OCI-LY1 (cell line): ENCODE results near the gene NKIRAS1.

Experiments
- H2AFZ ChIP-seq: fragments of 200-600 bp; sonication (generic), shearing (Covaris generic); 2 replicates; pipeline ENCODE4 v1.6.0; 2014; ENCODE audit warnings: antibody characterized with exemption, mild to moderate bottlenecking, low read length
- H3F3A ChIP-seq: fragments of 200-600 bp; sonication (generic), shearing (Covaris generic); 2 replicates; pipeline ENCODE4 v1.6.0; 2014; ENCODE audit warnings: mild to moderate bottlenecking, antibody characterized with exemption, low read length, moderate library complexity; ENCODE audit not compliant: insufficient read depth
- H3K27ac ChIP-seq: fragments of 200-600 bp; sonication (generic); 2 replicates; pipeline ENCODE4 v1.5.1; 2014; ENCODE audit warnings: low read length, mixed run types, mild to moderate bottlenecking, low read depth; ENCODE audit not compliant: poor library complexity, severe bottlenecking
- H3K27me3 ChIP-seq: fragments of 200-600 bp; sonication (generic); 2 replicates; pipeline ENCODE4 v1.6.0; 2014; ENCODE audit warnings: antibody characterized with exemption, mild to moderate bottlenecking, low read length, moderate library complexity; ENCODE audit not compliant: insufficient read depth
- H3K36me3 ChIP-seq: fragments of 200-600 bp; sonication (generic); 2 replicates; pipeline ENCODE4 v1.6.1; 2014; ENCODE audit warnings: mild to moderate bottlenecking, antibody characterized with exemption, low read length, moderate library complexity, mixed read lengths; ENCODE audit not compliant: insufficient read depth
- H3K4me1 ChIP-seq: fragments of 200-600 bp; sonication (generic); 2 replicates; pipeline ENCODE4 v1.5.1; 2014; ENCODE audit warnings: mild to moderate bottlenecking, low read length, moderate library complexity; ENCODE audit not compliant: insufficient read depth, severe bottlenecking
- H3K4me2 ChIP-seq: fragments of 200-600 bp; sonication (generic), shearing (Covaris generic); 2 replicates; pipeline ENCODE4 v1.6.1; 2014; ENCODE audit warnings: low read length
- H3K4me3 ChIP-seq: fragments of 200-600 bp; sonication (generic); 2 replicates; pipeline ENCODE4 v1.5.1; 2014; ENCODE audit warnings: low read length, low read depth, mild to moderate bottlenecking, mixed read lengths; ENCODE audit not compliant: poor library complexity, severe bottlenecking
- H3K79me2 ChIP-seq: fragments of 200-600 bp; shearing (Covaris generic); 2 replicates; pipeline ENCODE4 v1.6.1; 2016; ENCODE audit warnings: mixed run types, low read length, mixed read lengths; ENCODE audit not compliant: insufficient read depth
- H3K9ac ChIP-seq: fragments of 200-600 bp; sonication (generic), shearing (Covaris generic); 2 replicates; pipeline ENCODE4 v1.6.1; 2014; ENCODE audit warnings: mild to moderate bottlenecking, low read length, mixed read lengths
- H3K9me2 ChIP-seq: fragments of 200-600 bp; sonication (generic), shearing (Covaris generic); 2 replicates; pipeline ENCODE4 v1.6.1; 2014; ENCODE audit warnings: low read depth, mild to moderate bottlenecking, low read length, mixed read lengths
- H3K9me3 ChIP-seq: fragments of 200-600 bp; shearing (Covaris generic); 2 replicates; pipeline ENCODE4 v1.6.1; 2014; ENCODE audit warnings: low read length, mixed read lengths
- H4K20me1 ChIP-seq: fragments of 200-600 bp; sonication (generic), shearing (Covaris generic); 2 replicates; pipeline ENCODE4 v1.6.0; 2016; ENCODE audit warnings: mild to moderate bottlenecking, low read length; ENCODE audit not compliant: insufficient read depth
- EZH2 ChIP-seq: fragments of 200-600 bp; sonication (generic), shearing (Covaris generic); IDR thresholded peaks from 2 replicates; pipeline ENCODE4 v1.8.0; 2017; ENCODE audit warnings: borderline replicate concordance, mixed run types, mild to moderate bottlenecking, antibody characterized with exemption, low read length, moderate library complexity, mixed read lengths
- TF ChIP-seq, protein P1 (sequence below): fragments of 200-600 bp; sonication (generic), shearing (Covaris generic); IDR thresholded peaks from 2 replicates; pipeline ENCODE4 v1.5.1; 2017; ENCODE audit warnings: mild to moderate bottlenecking, antibody characterized with exemption, low read length, moderate library complexity, mixed read lengths

Gene NKIRAS1

DNA sequence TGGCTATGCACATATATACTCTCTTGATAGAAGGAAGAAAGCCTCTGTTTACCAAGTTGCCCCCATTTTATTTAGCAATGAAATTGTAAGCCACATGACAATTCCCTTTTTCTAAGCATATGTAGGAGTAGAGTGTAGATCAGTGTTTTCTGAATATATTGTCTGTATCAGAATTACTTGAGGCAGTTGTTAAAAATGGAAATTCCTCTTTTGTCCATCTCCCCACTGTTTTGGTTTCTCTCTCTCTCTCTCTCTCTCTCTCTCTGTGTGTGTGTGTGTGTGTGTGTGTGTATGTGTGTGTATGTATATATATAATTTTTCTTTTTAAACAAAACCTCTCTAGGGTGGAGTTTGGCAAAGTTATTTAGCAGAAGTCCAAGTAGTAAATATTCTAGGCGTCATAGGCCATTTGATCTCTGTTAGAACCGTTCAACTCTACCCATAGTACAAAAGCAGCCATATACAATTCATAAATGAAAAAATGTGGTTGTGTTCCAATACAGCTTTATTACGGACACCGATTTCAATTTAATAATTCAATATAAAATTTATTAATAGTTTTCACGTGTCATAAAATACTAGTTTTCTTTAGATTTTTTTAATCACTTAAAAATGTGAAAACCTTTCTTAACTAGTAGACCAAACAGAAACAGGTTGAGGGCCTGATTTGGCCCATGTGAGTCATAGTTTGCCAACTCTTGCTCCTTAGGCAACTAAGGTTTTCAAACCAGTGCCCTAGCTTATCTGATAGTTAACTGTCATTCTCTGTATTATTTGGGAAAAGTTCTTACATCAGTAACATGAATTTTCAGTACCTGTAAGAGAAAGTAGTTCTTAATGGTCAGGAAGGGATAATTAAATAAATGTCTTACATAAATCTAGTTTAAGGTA lies 71.2 kb downstream of the NKIRAS1 start:
- Histone ChIP-seq H3F3A (no peaks in the 10 kb centered on the region), H3K9me2 (no peaks in the 10 kb centered on the region), H3K4me2 (no peak overlapping the region), H3K9ac (no peak overlapping the region), H4K20me1 (no peaks in the 10 kb centered on the region), H3K79me2 (peaks cover 49% of the 10 kb centered on the region), H3K4me3 (no peak overlapping the region), H3K27ac (no peak overlapping the region), H3K4me1 (no peaks in the 10 kb centered on the region), H3K9me3 (no peaks in the 10 kb centered on the region), H3K36me3 (no peaks in the 10 kb centered on the region), H2AFZ (no peak overlapping the region), H3K27me3 (no peaks in the 10 kb centered on the region)
- TF ChIP-seq EZH2, result no peak
- TF ChIP-seq, protein P1, sequence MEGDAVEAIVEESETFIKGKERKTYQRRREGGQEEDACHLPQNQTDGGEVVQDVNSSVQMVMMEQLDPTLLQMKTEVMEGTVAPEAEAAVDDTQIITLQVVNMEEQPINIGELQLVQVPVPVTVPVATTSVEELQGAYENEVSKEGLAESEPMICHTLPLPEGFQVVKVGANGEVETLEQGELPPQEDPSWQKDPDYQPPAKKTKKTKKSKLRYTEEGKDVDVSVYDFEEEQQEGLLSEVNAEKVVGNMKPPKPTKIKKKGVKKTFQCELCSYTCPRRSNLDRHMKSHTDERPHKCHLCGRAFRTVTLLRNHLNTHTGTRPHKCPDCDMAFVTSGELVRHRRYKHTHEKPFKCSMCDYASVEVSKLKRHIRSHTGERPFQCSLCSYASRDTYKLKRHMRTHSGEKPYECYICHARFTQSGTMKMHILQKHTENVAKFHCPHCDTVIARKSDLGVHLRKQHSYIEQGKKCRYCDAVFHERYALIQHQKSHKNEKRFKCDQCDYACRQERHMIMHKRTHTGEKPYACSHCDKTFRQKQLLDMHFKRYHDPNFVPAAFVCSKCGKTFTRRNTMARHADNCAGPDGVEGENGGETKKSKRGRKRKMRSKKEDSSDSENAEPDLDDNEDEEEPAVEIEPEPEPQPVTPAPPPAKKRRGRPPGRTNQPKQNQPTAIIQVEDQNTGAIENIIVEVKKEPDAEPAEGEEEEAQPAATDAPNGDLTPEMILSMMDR, result no peak

DNA sequence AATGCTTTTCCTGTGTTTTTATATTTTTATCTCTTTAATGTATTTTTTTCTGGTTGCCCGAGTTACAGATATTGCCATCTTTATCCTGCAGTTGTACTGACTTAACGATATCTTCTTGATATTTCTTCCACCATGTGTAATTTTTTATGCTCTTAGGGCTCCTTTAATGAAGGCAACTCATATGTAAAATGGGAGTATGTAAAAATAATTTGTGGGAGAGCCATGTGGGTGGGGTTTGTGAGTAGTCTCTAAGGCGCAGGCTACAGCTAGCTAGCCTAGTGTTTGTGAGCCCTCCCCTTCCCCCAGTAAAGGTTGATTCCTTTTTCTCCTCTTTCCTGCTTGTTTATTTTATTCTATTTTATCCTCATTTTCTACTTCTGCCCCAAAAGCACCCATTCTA lies 72.9 kb downstream of the NKIRAS1 start:
- Histone ChIP-seq H3K4me2 (no peak overlapping the region), H3K9me2 (no peaks in the 10 kb centered on the region), H3K36me3 (no peaks in the 10 kb centered on the region), H2AFZ (no peak overlapping the region), H3K4me1 (no peaks in the 10 kb centered on the region), H4K20me1 (0 out of 2 replicates have a peak, but pooled peaks cover 3% of the 10 kb centered on the region), H3K27me3 (no peaks in the 10 kb centered on the region), H3K9me3 (no peaks in the 10 kb centered on the region), H3K4me3 (no peak overlapping the region), H3K79me2 (peaks cover 47% of the 10 kb centered on the region), H3F3A (no peaks in the 10 kb centered on the region), H3K27ac (no peak overlapping the region), H3K9ac (no peak overlapping the region)
- TF ChIP-seq EZH2, result no peak
- TF ChIP-seq, protein P1, result no peak
